Measurements from ENCODE around the gene CCDC175.

Gene CCDC175

GRCh38 chr14:59532419-59532818 is 44.2 kb downstream of the CCDC175 start:
- DNase-seq (ENCODE audit: low read depth, low spot score) = no peak
- in situ Hi-C loops (cut with HindIII; ENCODE audit: low sequenced_read_pairs) = no loop called here
- H3K4me3 ChIP-seq (ENCODE audit: low read depth, low read length) = no peak overlapping the region
- TF ChIP-seq CTCF (IDR thresholded peaks at IDR 0.05; ENCODE audit: low read depth, low read length) = no peak

GRCh38 chr14:59530349-59530748 is 46.3 kb downstream of the CCDC175 start:
- DNase-seq (ENCODE audit: low read depth, low spot score) = no peak
- no peak overlapping the region for H3K4me3 ChIP-seq (ENCODE audit: low read depth, low read length)
- TF ChIP-seq CTCF (IDR thresholded peaks at IDR 0.05; ENCODE audit: low read depth, low read length) = no peak
- in situ Hi-C loops (cut with HindIII; ENCODE audit: low sequenced_read_pairs) = no loop called here

GRCh38 chr14:59529189-59529588 is 47.4 kb downstream of the CCDC175 start:
- in situ Hi-C loops (cut with HindIII; ENCODE audit: low sequenced_read_pairs) = no loop called here
- no peak for DNase-seq (ENCODE audit: low read depth, low spot score)
- TF ChIP-seq CTCF (IDR thresholded peaks at IDR 0.05; ENCODE audit: low read depth, low read length) = no peak
- no peak overlapping the region for H3K4me3 ChIP-seq (ENCODE audit: low read depth, low read length)

GRCh38 chr14:59520224-59520623 is 56.4 kb downstream of the CCDC175 start:
- no peak for TF ChIP-seq CTCF (IDR thresholded peaks at IDR 0.05; ENCODE audit: low read depth, low read length)
- H3K4me3 ChIP-seq (ENCODE audit: low read depth, low read length) = no peak overlapping the region
- in situ Hi-C loops (cut with HindIII; ENCODE audit: low sequenced_read_pairs) = no loop called here
- DNase-seq (ENCODE audit: low read depth, low spot score) = no peak

- H3K4me3 ChIP-seq (ENCODE audit: low read depth, low read length) = no peak overlapping the region
- in situ Hi-C loops (cut with HindIII; ENCODE audit: low sequenced_read_pairs) = no loop called here
- DNase-seq (ENCODE audit: low read depth, low spot score) = no peak
- peak; percentile 78 for TF ChIP-seq CTCF (IDR thresholded peaks at IDR 0.05; ENCODE audit: low read depth, low read length)
These were observed 64.6 kb downstream of the CCDC175 start for GRCh38 chr14:59511916-59512575.

GRCh38 chr14:59510966-59511365 is 65.6 kb downstream of the CCDC175 start:
- in situ Hi-C loops (cut with HindIII; ENCODE audit: low sequenced_read_pairs) = no loop called here

More at GRCh38 chr14:59510966-59511365, 65.6 kb downstream of the CCDC175 start:
- TF ChIP-seq CTCF (IDR thresholded peaks at IDR 0.05; ENCODE audit: low read depth, low read length) = no peak
- no peak overlapping the region for H3K4me3 ChIP-seq (ENCODE audit: low read depth, low read length)
- no peak for DNase-seq (ENCODE audit: low read depth, low spot score)

All from astrocyte of the spinal cord (primary cell).